ENCODE results near the gene ACYP2.
A peak's percentile ranks its signal among the peaks of the same experiment; 100 is the strongest.
"Not testable (repeated sequence)": the region's sequence is repeated elsewhere in the genome, so short reads cannot be mapped to it uniquely, and the experiment has no call there.

ACYP2 gene

GRCh38 chr2:54083021-54083420 lies 32.4 kb upstream of the ACYP2 start:
- H3K27ac ChIP-seq (ENCODE audit: low read depth, low read length, severe bottlenecking): peak overlapping the region; percentile 29
- H3K4me3 ChIP-seq (ENCODE audit: extremely low read depth, insufficient read depth, low read length, poor library complexity, severe bottlenecking): no peak overlapping the region
- no peaks in the 10 kb centered on the region for H3K9me3 ChIP-seq (ENCODE audit: control insufficient read depth, low read length)
- H3K4me1 ChIP-seq (ENCODE audit: control insufficient read depth, insufficient read depth, low read length, poor library complexity, severe bottlenecking): peaks cover 4% of the 10 kb centered on the region
- WGBS, 2 experiments (ENCODE audit: insufficient coverage in 2 of 2): 85 to 90% methylated on average over 6 of the region's 6 CpGs
- H3K36me3 ChIP-seq (ENCODE audit: control insufficient read depth, insufficient read depth, low read length): no peaks in the 10 kb centered on the region

- peaks cover 9% of the 10 kb centered on the region for H3K4me1 ChIP-seq (ENCODE audit: control insufficient read depth, insufficient read depth, low read length, poor library complexity, severe bottlenecking)
- no peaks in the 10 kb centered on the region for H3K36me3 ChIP-seq (ENCODE audit: control insufficient read depth, insufficient read depth, low read length)
- no peaks in the 10 kb centered on the region for H3K9me3 ChIP-seq (ENCODE audit: control insufficient read depth, low read length)
- no peak overlapping the region for H3K4me3 ChIP-seq (ENCODE audit: extremely low read depth, insufficient read depth, low read length, poor library complexity, severe bottlenecking)
- WGBS, 2 experiments (ENCODE audit: insufficient coverage in 2 of 2): 80 to 86% methylated on average over 1 of the region's 1 CpG
- H3K27ac ChIP-seq (ENCODE audit: low read depth, low read length, severe bottlenecking): peak overlapping the region; percentile 29
Observed at GRCh38 chr2:54083445-54083844, 32.0 kb upstream of the ACYP2 start.

- Histone ChIP-seq H3K4me3 (ENCODE audit: extremely low read depth, insufficient read depth, low read length, poor library complexity, severe bottlenecking) (no peak overlapping the region), H3K36me3 (ENCODE audit: control insufficient read depth, insufficient read depth, low read length) (no peaks in the 10 kb centered on the region), H3K4me1 (ENCODE audit: control insufficient read depth, insufficient read depth, low read length, poor library complexity, severe bottlenecking) (peaks cover 10% of the 10 kb centered on the region), H3K9me3 (ENCODE audit: control insufficient read depth, low read length) (no peaks in the 10 kb centered on the region), H3K27ac (ENCODE audit: low read depth, low read length, severe bottlenecking) (no peak overlapping the region)
- WGBS, 2 experiments (ENCODE audit: insufficient coverage in 2 of 2): 70 to 85% methylated on average over 1 to 2 of the region's 3 CpGs
Observed at GRCh38 chr2:54084600-54084999, 30.8 kb upstream of the ACYP2 start.

GRCh38 chr2:54085069-54085468 lies 30.3 kb upstream of the ACYP2 start:
- no peak overlapping the region for H3K4me3 ChIP-seq (ENCODE audit: extremely low read depth, insufficient read depth, low read length, poor library complexity, severe bottlenecking)
- 96 to 100% methylated on average over 3 to 5 of the region's 10 CpGs for WGBS, 2 experiments (ENCODE audit: insufficient coverage in 2 of 2)
- peaks cover 10% of the 10 kb centered on the region for H3K4me1 ChIP-seq (ENCODE audit: control insufficient read depth, insufficient read depth, low read length, poor library complexity, severe bottlenecking)
- H3K9me3 ChIP-seq (ENCODE audit: control insufficient read depth, low read length): no peaks in the 10 kb centered on the region
- no peaks in the 10 kb centered on the region for H3K36me3 ChIP-seq (ENCODE audit: control insufficient read depth, insufficient read depth, low read length)
- no peak overlapping the region for H3K27ac ChIP-seq (ENCODE audit: low read depth, low read length, severe bottlenecking)

GRCh38 chr2:54086157-54086556 lies 29.3 kb upstream of the ACYP2 start:
- WGBS, 2 experiments (ENCODE audit: insufficient coverage in 2 of 2): 100% methylated on average over 1 of the region's 2 CpGs; no CpG with 5 or more reads in 1 of the 2 experiments
- peaks cover 10% of the 10 kb centered on the region for H3K4me1 ChIP-seq (ENCODE audit: control insufficient read depth, insufficient read depth, low read length, poor library complexity, severe bottlenecking)
- H3K36me3 ChIP-seq (ENCODE audit: control insufficient read depth, insufficient read depth, low read length): no peaks in the 10 kb centered on the region
- H3K4me3 ChIP-seq (ENCODE audit: extremely low read depth, insufficient read depth, low read length, poor library complexity, severe bottlenecking): no peak overlapping the region
- no peaks in the 10 kb centered on the region for H3K9me3 ChIP-seq (ENCODE audit: control insufficient read depth, low read length)
- H3K27ac ChIP-seq (ENCODE audit: low read depth, low read length, severe bottlenecking): no peak overlapping the region

GRCh38 chr2:54088191-54088634 lies 27.2 kb upstream of the ACYP2 start:
- no peaks in the 10 kb centered on the region for H3K9me3 ChIP-seq (ENCODE audit: control insufficient read depth, low read length)
- peaks cover 8% of the 10 kb centered on the region for H3K4me1 ChIP-seq (ENCODE audit: control insufficient read depth, insufficient read depth, low read length, poor library complexity, severe bottlenecking)
- H3K27ac ChIP-seq (ENCODE audit: low read depth, low read length, severe bottlenecking): no peak overlapping the region
- no peak overlapping the region for H3K4me3 ChIP-seq (ENCODE audit: extremely low read depth, insufficient read depth, low read length, poor library complexity, severe bottlenecking)
- no peaks in the 10 kb centered on the region for H3K36me3 ChIP-seq (ENCODE audit: control insufficient read depth, insufficient read depth, low read length)
- 50% methylated on average over 2 of the region's 5 CpGs; no CpG with 5 or more reads in 1 of the 2 experiments for WGBS, 2 experiments (ENCODE audit: insufficient coverage in 2 of 2)

GRCh38 chr2:54088719-54089118 lies 26.7 kb upstream of the ACYP2 start:
- Histone ChIP-seq H3K4me1 (ENCODE audit: control insufficient read depth, insufficient read depth, low read length, poor library complexity, severe bottlenecking) (peaks cover 7% of the 10 kb centered on the region), H3K36me3 (ENCODE audit: control insufficient read depth, insufficient read depth, low read length) (no peaks in the 10 kb centered on the region), H3K4me3 (ENCODE audit: extremely low read depth, insufficient read depth, low read length, poor library complexity, severe bottlenecking) (no peak overlapping the region), H3K27ac (ENCODE audit: low read depth, low read length, severe bottlenecking) (no peak overlapping the region), H3K9me3 (ENCODE audit: control insufficient read depth, low read length) (no peaks in the 10 kb centered on the region)
- 40 to 100% methylated on average over 1 of the region's 2 CpGs for WGBS, 2 experiments (ENCODE audit: insufficient coverage in 2 of 2)

GRCh38 chr2:54090521-54091117 lies 24.8 kb upstream of the ACYP2 start:
- 96 to 100% methylated on average over 6 to 7 of the region's 8 CpGs for WGBS, 2 experiments (ENCODE audit: insufficient coverage in 2 of 2)

GRCh38 chr2:54092940-54093339 lies 22.5 kb upstream of the ACYP2 start:
- Histone ChIP-seq H3K27ac (ENCODE audit: low read depth, low read length, severe bottlenecking) (no peak overlapping the region), H3K4me3 (ENCODE audit: extremely low read depth, insufficient read depth, low read length, poor library complexity, severe bottlenecking) (no peak overlapping the region), H3K36me3 (ENCODE audit: control insufficient read depth, insufficient read depth, low read length) (no peaks in the 10 kb centered on the region), H3K9me3 (ENCODE audit: control insufficient read depth, low read length) (no peaks in the 10 kb centered on the region), H3K4me1 (ENCODE audit: control insufficient read depth, insufficient read depth, low read length, poor library complexity, severe bottlenecking) (peaks cover 6% of the 10 kb centered on the region)
- 42 to 43% methylated on average over 3 of the region's 4 CpGs for WGBS, 2 experiments (ENCODE audit: insufficient coverage in 2 of 2)

More at GRCh38 chr2:54090521-54091117, 24.8 kb upstream of the ACYP2 start:
- H3K4me3 ChIP-seq (ENCODE audit: extremely low read depth, insufficient read depth, low read length, poor library complexity, severe bottlenecking): no peak overlapping the region
- H3K36me3 ChIP-seq (ENCODE audit: control insufficient read depth, insufficient read depth, low read length): no peaks in the 10 kb centered on the region
- H3K4me1 ChIP-seq (ENCODE audit: control insufficient read depth, insufficient read depth, low read length, poor library complexity, severe bottlenecking): peaks cover 7% of the 10 kb centered on the region
- no peak overlapping the region for H3K27ac ChIP-seq (ENCODE audit: low read depth, low read length, severe bottlenecking)
- H3K9me3 ChIP-seq (ENCODE audit: control insufficient read depth, low read length): no peaks in the 10 kb centered on the region

- not testable (repeated sequence) for H3K4me3 ChIP-seq (ENCODE audit: extremely low read depth, insufficient read depth, low read length, poor library complexity, severe bottlenecking); H3K4me1 ChIP-seq (ENCODE audit: control insufficient read depth, insufficient read depth, low read length, poor library complexity, severe bottlenecking); H3K36me3 ChIP-seq (ENCODE audit: control insufficient read depth, insufficient read depth, low read length); H3K27ac ChIP-seq (ENCODE audit: low read depth, low read length, severe bottlenecking); H3K9me3 ChIP-seq (ENCODE audit: control insufficient read depth, low read length)
- no CpG with 5 or more reads among the region's 30 CpGs for WGBS, 2 experiments (ENCODE audit: insufficient coverage in 2 of 2)
Observed at GRCh38 chr2:54095406-54095805, 20.0 kb upstream of the ACYP2 start.

- H3K4me3 ChIP-seq (ENCODE audit: extremely low read depth, insufficient read depth, low read length, poor library complexity, severe bottlenecking); H3K36me3 ChIP-seq (ENCODE audit: control insufficient read depth, insufficient read depth, low read length); H3K4me1 ChIP-seq (ENCODE audit: control insufficient read depth, insufficient read depth, low read length, poor library complexity, severe bottlenecking); H3K9me3 ChIP-seq (ENCODE audit: control insufficient read depth, low read length); H3K27ac ChIP-seq (ENCODE audit: low read depth, low read length, severe bottlenecking): not testable (repeated sequence)
- WGBS, 2 experiments (ENCODE audit: insufficient coverage in 2 of 2): no CpG with 5 or more reads among the region's 26 CpGs
Observed at GRCh38 chr2:54096141-54096540, 19.3 kb upstream of the ACYP2 start.
